Measurements from ENCODE around the gene PDZRN3.

The PDZRN3 gene

DNA sequence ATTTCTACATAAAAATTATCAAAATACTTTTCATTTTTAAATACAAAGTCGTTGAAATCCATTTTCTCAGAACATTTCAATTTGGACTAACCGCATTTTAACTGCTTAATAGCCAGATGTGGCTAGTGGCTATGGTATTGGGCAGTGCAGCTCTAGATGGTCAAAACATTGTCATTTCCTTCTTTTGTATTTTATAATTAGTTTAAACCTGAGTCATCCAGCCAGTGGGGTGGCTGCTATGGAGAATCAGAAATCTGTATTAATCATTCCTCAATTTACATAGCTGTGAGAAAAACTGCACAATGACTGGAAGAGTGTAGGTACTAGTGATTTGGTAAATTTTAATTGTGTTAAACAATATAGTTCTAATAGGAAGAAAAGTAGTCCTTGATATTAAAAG, 245.3 kb downstream of the PDZRN3 start:
- DNase-seq, result no peak

DNA sequence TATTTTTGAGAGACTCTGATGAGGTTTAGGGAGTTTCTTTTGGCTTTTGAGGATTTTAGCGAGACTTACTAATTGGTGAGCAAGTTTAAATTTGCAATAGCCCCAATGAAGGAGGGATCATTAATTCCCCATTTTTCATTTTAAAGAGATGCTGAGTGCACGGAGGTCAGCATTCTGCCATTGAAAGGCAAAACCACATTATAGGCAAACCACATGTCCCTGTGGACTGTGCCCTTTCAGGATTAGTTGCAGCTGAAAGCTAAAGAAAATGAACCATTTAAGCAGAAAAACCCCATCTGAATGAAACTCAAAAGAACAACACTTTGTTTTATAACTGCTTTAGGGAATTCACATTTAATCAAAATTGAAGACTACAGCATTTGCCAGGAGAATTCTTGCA, 246.5 kb downstream of the PDZRN3 start:
- no peak for DNase-seq

DNA sequence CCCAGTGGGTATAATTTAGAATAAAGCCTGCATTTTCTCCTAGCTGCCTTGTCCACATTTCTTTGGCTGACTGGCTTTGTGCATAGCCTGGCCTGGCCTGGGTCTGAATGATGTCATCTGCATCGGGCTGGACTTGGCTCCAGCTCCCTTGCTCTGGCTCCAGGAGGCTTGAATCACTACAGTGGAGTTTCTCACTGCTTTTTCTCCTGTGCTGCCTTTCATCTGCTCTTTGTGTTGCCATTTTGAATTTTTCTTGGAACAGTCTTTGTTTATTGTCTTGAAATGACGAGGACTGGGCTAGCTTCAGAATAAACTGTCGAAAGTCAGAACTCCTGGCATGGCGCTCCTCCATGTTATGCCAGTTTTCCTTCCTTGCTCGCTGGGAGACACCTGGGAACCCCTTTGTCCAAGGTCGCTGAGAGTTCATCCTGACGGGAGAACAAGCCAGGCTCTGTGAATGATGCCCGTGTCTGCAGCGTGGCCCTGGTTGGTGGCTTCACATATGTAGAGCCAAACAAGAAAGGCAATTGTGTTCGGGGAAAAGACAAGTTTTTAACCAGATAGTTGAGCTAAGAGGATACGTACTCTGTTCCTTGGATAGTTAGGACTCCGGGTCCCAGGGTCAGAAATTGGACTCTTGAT, 258.9 kb downstream of the PDZRN3 start:
- DNase-seq, result no peak

DNA sequence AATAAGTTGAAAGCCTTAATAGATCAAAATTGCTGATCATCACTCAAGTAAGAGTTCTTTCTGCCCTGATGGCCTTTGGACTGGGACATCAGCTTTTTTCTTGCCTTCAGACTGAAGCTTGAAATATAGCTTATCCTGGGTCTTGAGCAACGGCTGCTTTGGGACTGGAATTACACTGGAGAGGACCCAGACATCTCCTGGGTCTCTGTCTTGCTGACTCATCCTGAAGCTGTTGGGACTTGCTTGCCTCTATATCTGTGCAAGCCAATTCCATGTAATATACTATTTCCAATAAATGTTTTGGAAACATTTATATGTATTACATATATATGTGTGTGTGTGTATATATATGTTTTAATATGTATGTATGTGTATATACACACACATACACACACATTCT, 260.2 kb downstream of the PDZRN3 start:
- no peak for DNase-seq

DNA sequence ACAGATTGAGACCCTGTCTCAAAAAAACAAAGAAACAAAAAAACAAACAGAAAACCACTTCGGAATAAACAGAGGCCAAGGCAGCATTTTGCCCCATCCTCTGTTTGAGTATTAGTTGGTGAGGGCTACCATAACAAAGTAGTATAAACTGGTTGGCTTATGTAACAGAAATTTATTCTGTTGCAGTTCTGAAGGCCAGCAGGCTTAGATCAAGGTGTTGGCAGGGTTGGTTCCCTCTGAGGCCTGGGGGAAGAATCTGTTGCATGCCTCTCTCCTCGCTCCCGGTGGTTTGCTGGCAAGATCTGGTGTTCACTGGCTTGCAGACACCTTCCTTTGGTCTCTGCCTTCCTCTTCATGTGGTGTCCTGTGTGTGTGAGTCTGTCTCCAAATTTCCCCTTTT, 261.6 kb downstream of the PDZRN3 start:
- no peak for DNase-seq

DNA sequence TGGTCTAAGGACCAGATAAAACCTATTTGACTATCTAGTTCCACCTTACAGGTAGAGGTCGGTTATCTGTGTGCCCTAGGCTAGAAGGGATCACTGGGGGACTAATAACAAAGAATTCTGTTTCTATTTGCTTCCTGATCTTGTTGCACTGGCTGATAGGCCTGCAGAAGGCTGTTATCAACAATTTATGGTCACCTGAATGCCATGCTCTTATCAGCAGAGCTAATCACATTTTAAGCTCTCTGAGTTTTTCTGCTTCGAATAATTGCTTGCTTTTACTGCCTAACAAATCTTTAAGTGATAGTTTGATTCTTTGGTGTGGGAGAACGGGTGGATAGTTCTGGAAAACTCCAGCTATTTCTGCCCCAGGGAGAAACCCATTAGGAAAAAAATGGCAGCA, 263.1 kb downstream of the PDZRN3 start:
- DNase-seq, result no peak

DNA sequence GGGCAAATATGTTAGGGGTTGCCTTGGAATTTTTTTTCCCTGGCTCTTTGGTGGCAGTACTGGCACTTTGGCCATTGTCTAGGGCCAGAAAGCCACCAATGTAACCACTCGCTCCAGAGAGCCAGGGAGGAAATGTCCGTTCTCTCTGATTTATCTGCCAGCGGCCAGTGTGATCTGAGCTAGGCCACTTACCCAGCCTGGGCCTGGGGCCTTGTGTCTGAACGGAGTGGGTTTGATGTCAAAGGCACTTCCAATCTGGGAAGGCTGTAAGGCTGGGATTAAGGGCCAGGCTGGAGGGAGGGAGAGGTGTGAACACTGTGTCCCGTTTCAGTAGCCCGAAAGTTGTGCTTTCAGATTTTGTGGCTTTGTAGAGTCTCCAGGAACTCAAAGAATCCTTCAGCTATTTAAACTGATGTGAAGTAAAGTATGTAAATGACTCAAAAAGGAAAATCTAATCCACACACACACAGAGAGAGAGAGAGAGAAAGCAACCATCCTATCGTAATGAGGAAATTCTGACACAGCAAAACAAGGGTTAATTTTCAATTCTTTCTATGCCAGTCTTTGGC, 271.0 kb downstream of the PDZRN3 start:
- DNase-seq, result no peak

DNA sequence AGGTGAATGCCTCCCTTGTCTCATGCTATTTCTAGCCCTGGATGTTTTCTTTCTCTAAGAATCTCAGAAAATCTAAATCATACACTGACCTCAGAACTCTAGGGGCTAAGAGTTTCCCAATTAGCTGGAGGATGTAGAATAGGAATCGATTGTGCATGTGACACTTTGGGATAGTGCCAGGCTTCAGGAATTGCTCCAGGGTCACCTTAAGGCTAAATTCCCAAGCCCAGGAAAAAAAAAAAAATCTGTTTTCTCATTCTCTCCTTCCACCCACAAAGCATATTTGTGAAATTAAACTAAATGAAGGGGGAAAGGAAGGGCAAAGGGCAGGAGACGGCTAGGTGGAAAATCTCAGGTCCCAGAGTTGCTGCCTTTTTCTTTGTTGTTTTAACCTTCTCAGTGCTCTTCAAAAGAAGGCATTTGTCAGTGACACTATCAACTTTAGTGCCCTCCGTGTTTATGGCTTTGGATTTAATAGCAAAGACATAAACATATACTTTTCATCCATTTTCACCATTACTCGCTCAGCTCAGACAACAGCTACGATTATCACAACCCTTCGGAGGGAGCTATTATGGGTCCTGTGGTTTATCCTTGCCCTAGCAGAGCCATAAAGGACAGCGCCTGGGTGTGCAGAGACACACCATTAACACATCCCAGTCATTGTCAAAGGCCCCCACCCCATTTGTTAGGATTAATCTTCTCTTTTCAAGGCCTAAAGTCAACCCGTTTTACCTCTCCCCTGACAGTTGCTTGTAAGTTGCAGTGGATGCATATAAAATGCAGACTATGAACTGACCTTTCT, 271.7 kb downstream of the PDZRN3 start:
- no peak for DNase-seq

DNA sequence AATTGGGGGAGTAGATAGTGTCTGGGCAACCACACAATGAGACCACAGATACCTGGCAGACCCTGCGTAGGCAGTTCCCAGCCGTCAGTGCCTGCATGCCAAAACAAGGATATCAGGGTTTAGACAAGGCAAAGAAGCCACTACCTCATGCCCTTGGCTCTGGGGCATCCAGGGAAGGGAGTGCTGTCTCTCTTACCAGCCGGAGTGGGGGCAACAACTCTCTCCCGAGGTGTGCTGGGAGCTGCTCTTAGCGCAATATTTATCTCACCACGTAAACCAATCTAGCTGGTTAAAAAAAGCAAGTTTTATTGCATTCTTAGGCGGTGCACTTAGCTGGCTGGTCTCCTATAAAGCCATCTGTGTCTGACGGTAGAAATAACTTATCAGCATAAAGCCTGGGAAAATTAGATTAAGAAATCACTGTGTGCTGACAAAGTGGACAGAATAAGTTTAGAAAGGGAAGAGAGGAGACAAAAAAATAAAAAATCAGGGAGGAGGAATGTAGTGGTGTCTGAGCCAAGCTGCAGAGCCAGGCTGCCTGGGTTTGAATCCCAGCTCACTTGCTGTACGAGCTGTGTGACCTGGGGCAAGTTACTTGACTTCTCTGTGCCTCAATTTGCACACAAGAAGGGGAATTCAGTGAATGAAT, 273.2 kb downstream of the PDZRN3 start:
- no peak for DNase-seq

DNA sequence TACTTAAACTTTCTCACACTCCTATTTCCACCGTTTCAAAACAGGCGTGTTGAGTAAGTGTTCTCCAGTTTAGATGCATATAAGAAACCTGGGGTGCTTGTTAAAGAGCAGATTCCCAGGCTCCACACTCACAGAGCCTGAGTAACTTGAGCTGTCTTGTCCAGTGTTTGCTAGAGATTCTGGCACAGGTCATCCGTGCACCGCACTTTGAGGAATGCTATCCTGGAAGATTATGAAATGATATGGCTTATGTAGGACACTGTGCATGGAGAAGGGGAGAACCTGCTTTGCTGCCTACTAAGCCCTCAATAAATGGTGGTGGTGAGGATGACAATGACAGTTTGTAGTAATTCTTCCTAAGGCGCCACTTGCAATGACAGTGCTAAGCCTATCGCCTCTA, 273.7 kb downstream of the PDZRN3 start:
- DNase-seq, result no peak

DNA sequence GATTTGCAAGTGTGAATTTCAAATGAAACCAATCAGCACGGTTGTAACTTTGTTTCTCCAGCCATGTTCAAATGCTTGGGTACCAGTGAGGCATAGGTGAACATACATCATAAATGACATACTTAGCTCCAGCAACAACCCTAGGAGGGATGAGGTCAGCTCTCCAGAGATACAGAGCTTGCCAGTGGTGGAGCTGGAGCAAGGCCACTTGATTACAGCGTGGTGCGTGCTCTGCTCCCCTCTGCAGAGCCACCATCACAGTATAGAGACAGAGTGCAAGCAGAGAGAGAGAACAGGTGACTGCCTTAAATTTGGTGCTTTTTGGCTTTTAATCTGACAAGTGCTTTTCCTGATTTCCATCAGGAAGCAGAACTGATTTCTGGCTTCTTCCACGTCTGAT, 275.1 kb downstream of the PDZRN3 start:
- no peak for DNase-seq

DNA sequence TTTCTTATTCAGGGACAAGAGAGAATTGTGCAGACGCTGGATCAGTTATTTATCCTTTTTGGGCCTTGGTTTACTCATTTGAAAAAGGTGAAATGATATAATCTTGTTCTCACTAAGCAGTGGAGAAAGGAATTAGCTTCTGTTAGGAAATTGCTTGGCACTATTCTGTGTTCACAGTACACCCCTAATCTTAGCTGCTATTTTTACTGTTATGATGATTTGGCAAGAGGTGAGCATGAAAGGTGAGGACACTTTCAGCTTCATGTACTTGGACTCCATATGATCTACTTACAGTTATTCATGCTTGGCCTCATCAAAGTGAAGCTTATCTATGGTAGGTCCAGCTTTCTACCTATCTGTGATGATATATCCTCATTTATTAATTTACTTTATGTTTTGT, 282.7 kb downstream of the PDZRN3 start:
- no peak for DNase-seq

DNA sequence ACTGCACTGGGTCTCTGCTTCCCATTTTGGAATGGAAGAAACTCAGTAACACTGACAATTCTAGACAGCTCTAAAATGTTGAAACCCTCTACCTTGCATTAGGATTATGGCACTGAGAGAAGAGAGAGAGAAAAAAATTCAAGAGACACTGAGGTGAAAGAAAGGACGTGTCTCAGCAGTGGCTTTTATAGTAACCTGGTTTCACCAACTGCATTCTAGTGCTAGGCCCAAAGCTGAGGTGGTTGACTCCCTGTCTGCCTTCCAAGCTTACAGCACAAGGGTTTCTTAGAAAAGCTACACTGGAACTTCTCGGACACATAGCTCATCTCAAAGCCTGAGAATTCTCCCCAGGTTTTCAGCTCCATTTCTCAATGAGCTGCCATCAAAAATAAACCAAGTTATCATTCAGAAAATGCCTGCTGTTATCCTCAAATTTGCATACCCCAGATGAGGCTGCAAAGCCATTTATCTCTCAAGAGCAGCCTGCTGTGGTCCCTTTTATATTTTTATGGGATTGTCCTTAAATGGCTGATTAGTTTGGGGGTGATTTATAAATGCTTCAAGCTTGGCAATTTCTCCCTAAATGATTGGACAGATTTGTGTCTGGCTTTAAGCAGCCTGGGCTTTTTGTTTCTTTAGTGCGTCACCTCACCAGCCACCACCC, 283.3 kb downstream of the PDZRN3 start:
- no peak for DNase-seq

DNA sequence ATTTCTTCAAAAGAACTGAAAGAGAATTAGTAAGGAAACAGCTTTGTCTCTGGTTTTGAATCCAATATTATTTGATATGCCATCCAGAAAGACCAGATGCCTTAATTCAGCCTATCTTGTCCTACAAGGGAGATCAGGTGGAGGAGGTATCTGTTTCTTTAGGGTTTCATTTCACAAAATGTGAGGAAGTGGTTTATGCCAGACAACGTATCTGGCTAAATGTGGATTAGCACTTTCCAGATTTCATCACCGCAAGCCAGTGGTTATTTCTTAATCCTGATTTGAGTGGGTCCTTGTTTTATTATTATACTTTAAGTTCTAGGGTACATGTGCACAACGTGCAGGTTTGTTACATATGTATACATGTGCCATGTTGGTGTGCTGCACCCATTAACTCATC, 292.2 kb downstream of the PDZRN3 start:
- DNase-seq, result no peak
